HepG2 (cell line): ENCODE measurements around the gene CHEK1. TPM values are rescaled to one million over a fixed set of nuclear protein-coding genes. Genes with fewer than 3 reads are reported as not detected.
A peak's percentile ranks its signal among the peaks of the same experiment; 100 is the strongest.

ENCODE experiments used
- NR2F2 ChIP-seq: IDR thresholded peaks from 2 replicates; pipeline ENCODE4 v1.6.1; 2012; ENCODE audit warnings: low read depth, inconsistent platforms, borderline replicate concordance
- PRDM4 ChIP-seq: sonication (generic); formaldehyde crosslinking; IDR thresholded peaks from 2 replicates; pipeline ENCODE4 v1.9.0; 2021; ENCODE audit warnings: missing genetic modification reagents, borderline replicate concordance
- SALL2 ChIP-seq: sonication (generic); formaldehyde crosslinking; IDR thresholded peaks from 2 replicates; pipeline ENCODE4 v1.8.1; 2023; ENCODE audit warnings: mild to moderate bottlenecking, missing genetic modification reagents, inconsistent platforms
- TP53 ChIP-seq: sonication (generic); formaldehyde crosslinking; conservative IDR thresholded peaks from 2 replicates; pipeline ENCODE4 v1.4.0; 2020; ENCODE audit warnings: missing genetic modification reagents
- ZFP41 ChIP-seq: sonication (generic); formaldehyde crosslinking; IDR thresholded peaks from 2 replicates; pipeline ENCODE4 v1.4.0; 2020; ENCODE audit warnings: mild to moderate bottlenecking, missing genetic modification reagents, borderline replicate concordance
- ZNF207 ChIP-seq: fragments of 450-650 bp; IDR thresholded peaks from 2 replicates; pipeline ENCODE4 v1.6.1; 2016; ENCODE audit warnings: antibody characterized with exemption, borderline replicate concordance
- ZNF224 ChIP-seq: sonication (generic); formaldehyde crosslinking; IDR thresholded peaks from 2 replicates; pipeline ENCODE4 v1.5.0; 2020; ENCODE audit warnings: mild to moderate bottlenecking, missing genetic modification reagents
- ZNF230 ChIP-seq: sonication (generic); formaldehyde crosslinking; IDR thresholded peaks from 2 replicates; pipeline ENCODE4 v1.4.0; 2020; ENCODE audit warnings: mild to moderate bottlenecking, missing genetic modification reagents
- ZNF251 ChIP-seq: sonication (generic); formaldehyde crosslinking; IDR thresholded peaks from 2 replicates; pipeline ENCODE4 v1.9.0; 2021; ENCODE audit warnings: mild to moderate bottlenecking, missing genetic modification reagents
- ZNF558 ChIP-seq: sonication (generic); formaldehyde crosslinking; IDR thresholded peaks from 2 replicates; pipeline ENCODE4 v1.9.0; 2022; ENCODE audit warnings: mild to moderate bottlenecking, missing genetic modification reagents, borderline replicate concordance
- ZNF772 ChIP-seq: sonication (generic); formaldehyde crosslinking; IDR thresholded peaks from 2 replicates; pipeline ENCODE4 v1.5.0; 2020; ENCODE audit warnings: mild to moderate bottlenecking, missing genetic modification reagents
- ZNF879 ChIP-seq: sonication (generic); formaldehyde crosslinking; IDR thresholded peaks from 2 replicates; pipeline ENCODE4 v1.8.1; 2023; ENCODE audit warnings: missing genetic modification reagents
- ZNF891 ChIP-seq: sonication (generic); formaldehyde crosslinking; IDR thresholded peaks from 2 replicates; pipeline ENCODE4 v1.5.0; 2020; ENCODE audit warnings: mild to moderate bottlenecking, missing genetic modification reagents
- ZXDC ChIP-seq: sonication (generic); formaldehyde crosslinking; IDR thresholded peaks from 2 replicates; pipeline ENCODE4 v1.5.0; 2020; ENCODE audit warnings: mild to moderate bottlenecking, missing genetic modification reagents
- polyA plus RNA-seq, 8 experiments: library from polyadenylated mRNA; depleted of rRNA in 3 of 8; stranded (reverse) in 7 of 8; unstranded in 1 of 8; fragments of >200 nt; fragmentation: Illumina TruSeq in 4 of 8; extraction: Trizol in 4 of 8; gene quantifications; 2 replicates each; pipeline versions ENCODE4 v1.2.1 to v1.2.3, GENCODE V29; 2011 to 2016; ENCODE audit warnings: low read depth in 4 of 8, missing spikeins in 1 of 8, mixed read lengths in 1 of 8; ENCODE audit not compliant: insufficient read depth in 1 of 8
- total RNA-seq, 5 experiments: library from RNA; depleted of rRNA; stranded (reverse); fragments of >200 nt; fragmentation: Illumina TruSeq; extraction: Trizol; gene quantifications; 2 replicates each; pipeline ENCODE4 v1.2.3, GENCODE V29; 2016; ENCODE audit warnings: low read depth in 1 of 5
- TF ChIP-seq, protein P1 (sequence below), 2 experiments: sonication (generic) in 1 of 2; formaldehyde crosslinking in 1 of 2; IDR thresholded peaks; 2 replicates each; pipeline versions ENCODE4 v1.4.0 to v1.6.1; 2018 to 2020; ENCODE audit warnings: missing genetic modification reagents in 2 of 2, borderline replicate concordance in 1 of 2, low read depth in 1 of 2, mild to moderate bottlenecking in 1 of 2, missing biosample characterization in 1 of 2

Gene CHEK1
- total and polyA plus RNA-seq, 2 of the 13 experiments (the other 11 are each of a cell fraction or from before 2014, with no cell fraction given): 17.8 to 83.2 TPM

- TF ChIP-seq, protein P1, sequence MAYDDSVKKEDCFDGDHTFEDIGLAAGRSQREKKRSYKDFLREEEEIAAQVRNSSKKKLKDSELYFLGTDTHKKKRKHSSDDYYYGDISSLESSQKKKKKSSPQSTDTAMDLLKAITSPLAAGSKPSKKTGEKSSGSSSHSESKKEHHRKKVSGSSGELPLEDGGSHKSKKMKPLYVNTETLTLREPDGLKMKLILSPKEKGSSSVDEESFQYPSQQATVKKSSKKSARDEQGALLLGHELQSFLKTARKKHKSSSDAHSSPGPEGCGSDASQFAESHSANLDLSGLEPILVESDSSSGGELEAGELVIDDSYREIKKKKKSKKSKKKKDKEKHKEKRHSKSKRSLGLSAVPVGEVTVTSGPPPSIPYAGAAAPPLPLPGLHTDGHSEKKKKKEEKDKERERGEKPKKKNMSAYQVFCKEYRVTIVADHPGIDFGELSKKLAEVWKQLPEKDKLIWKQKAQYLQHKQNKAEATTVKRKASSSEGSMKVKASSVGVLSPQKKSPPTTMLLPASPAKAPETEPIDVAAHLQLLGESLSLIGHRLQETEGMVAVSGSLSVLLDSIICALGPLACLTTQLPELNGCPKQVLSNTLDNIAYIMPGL (CRISPR knock-in tag; IDR thresholded peaks at IDR 0.05; ENCODE audit: borderline replicate concordance in 1 of 2, low read depth in 1 of 2): peak in 1 of 2 experiments; percentile 15; a peak in 1 of 4 replicates
- TF ChIP-seq ZNF772 (CRISPR knock-in tag): peak; percentile 52; the same call in 1 of the 2 replicates
- TF ChIP-seq PRDM4 (CRISPR knock-in tag): no peak
- TF ChIP-seq ZNF230: peak; percentile 53; the same call in 1 of the 2 replicates
- TF ChIP-seq ZXDC (CRISPR knock-in tag): peak; percentile 68; the same call in 1 of the 2 replicates
- 0 out of 2 replicates have a peak, but pooled peaks have one; percentile 7 for TF ChIP-seq ZNF224 (CRISPR knock-in tag)
- peak; percentile 18; the same call in 1 of the 2 replicates for TF ChIP-seq SALL2 (CRISPR knock-in tag)
- TF ChIP-seq ZNF558 (CRISPR knock-in tag): peak; percentile 85; the same call in 1 of the 2 replicates
- 0 out of 2 replicates have a peak, but pooled peaks have one; percentile 43 for TF ChIP-seq TP53
- TF ChIP-seq ZNF251: no peak
- 0 out of 2 replicates have a peak, but pooled peaks have one; percentile 30 for TF ChIP-seq ZFP41
- TF ChIP-seq ZNF891 (CRISPR knock-in tag): no peak; the same call in 1 of the 2 replicates
- peak; percentile 58; the same call in 1 of the 2 replicates for TF ChIP-seq NR2F2
- TF ChIP-seq ZNF207: no peak
- 0 out of 2 replicates have a peak, but pooled peaks have one; percentile 73 for TF ChIP-seq ZNF879
These were observed 33.2 kb upstream of the CHEK1 start (continued) for GRCh38 chr11:125591649-125592304.
